ENCODE data around the gene ANKS1B.

ANKS1B gene

DNA sequence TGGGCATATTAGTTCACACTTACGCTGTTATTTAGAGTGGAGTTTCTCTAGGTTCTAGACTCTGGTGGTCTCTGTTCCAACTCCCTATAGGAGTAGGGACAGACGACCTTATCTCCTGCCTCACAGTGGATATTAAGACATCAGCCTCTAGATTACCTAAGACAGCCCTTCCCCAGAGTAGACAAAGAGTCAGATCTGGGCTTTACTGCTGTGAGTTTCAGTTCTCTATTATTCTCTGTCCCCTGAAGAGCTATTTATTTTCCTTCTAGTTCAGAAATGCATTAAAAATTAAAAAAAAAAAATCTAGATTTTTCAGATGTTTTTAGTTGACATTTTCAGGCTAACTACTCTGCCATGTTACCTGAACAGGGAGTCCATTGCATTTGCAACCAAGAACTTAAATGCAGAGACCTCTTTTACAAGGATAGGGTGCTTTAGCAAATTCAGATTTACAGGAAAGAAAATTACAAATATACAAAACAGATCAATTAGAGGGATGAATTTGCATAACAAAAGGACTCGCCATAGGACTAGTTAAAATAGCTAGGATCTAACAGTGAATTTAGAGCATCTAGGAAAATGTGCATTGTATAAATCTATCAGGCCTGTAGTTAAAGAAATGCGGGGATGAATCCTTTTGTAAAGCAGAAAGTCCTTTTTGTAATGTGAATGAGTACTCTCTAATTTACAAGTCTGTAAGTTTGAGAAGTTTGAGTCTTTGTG is 958.2 kb downstream of the ANKS1B start:
- no peaks in the 10 kb centered on the region for H3K27me3 ChIP-seq (replicated peaks; ENCODE audit: control insufficient read depth, insufficient read depth, low read length)
- peaks cover 5% of the 10 kb centered on the region for H3K4me1 ChIP-seq (ENCODE audit: control insufficient read depth, insufficient read depth, low read length)
- H3K36me3 ChIP-seq (ENCODE audit: control insufficient read depth, insufficient read depth, low read length, severe bottlenecking) = no peaks in the 10 kb centered on the region
- H3K9ac ChIP-seq (ENCODE audit: low read length) = no peak overlapping the region
- no peak overlapping the region for H3K4me3 ChIP-seq (ENCODE audit: low read length)
- no peak for DNase-seq (ENCODE audit: low read depth)
- no peaks in the 10 kb centered on the region for H3K9me3 ChIP-seq (ENCODE audit: control insufficient read depth, low read length)

DNA sequence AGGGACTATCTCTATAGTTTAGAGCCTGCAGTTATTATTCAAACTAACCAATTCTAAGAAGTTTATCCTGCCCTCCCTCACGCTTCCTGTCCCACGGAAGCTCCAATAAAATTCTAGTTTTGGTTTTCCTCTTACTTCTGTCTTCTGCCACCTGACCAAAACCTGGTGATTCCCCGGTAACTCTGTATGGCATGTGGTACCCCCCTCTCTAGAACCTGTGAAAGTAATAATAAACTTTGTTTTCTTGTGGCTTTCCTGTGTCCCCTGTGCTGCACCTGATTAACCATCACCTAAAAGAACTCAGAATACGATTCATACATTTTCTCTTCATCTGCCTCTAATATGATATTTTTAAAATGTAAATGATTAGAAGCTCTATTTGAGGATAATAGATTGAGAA is 959.9 kb downstream of the ANKS1B start:
- DNase-seq (ENCODE audit: low read depth) = no peak
- Histone ChIP-seq H3K27me3 (replicated peaks; ENCODE audit: control insufficient read depth, insufficient read depth, low read length) (no peaks in the 10 kb centered on the region), H3K4me1 (ENCODE audit: control insufficient read depth, insufficient read depth, low read length) (peaks cover 5% of the 10 kb centered on the region), H3K9me3 (ENCODE audit: control insufficient read depth, low read length) (no peaks in the 10 kb centered on the region), H3K9ac (ENCODE audit: low read length) (no peak overlapping the region), H3K36me3 (ENCODE audit: control insufficient read depth, insufficient read depth, low read length, severe bottlenecking) (no peaks in the 10 kb centered on the region), H3K4me3 (ENCODE audit: low read length) (no peak overlapping the region)

DNA sequence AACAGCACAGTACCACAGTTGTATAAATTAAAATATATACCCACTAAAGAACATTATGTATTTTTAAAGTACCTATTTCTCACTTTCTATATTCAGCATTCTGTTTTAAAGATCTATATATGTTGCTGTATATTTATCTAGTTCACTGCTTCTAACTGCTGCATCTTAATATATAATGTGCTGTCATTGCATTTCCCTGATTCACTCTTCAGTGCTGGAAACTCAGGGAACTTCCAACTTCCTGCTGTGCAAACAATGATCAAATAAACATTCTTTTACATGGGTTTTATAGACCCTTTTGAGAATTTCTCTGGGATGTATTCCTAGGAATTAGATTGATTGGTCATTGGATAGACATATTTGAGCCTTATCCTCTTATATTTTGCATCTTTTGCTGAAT is 960.5 kb downstream of the ANKS1B start:
- no peak overlapping the region for H3K9ac ChIP-seq (ENCODE audit: low read length)
- H3K4me3 ChIP-seq (ENCODE audit: low read length) = no peak overlapping the region
- no peaks in the 10 kb centered on the region for H3K36me3 ChIP-seq (ENCODE audit: control insufficient read depth, insufficient read depth, low read length, severe bottlenecking)
- peaks cover 5% of the 10 kb centered on the region for H3K4me1 ChIP-seq (ENCODE audit: control insufficient read depth, insufficient read depth, low read length)
- H3K9me3 ChIP-seq (ENCODE audit: control insufficient read depth, low read length) = no peaks in the 10 kb centered on the region
- no peaks in the 10 kb centered on the region for H3K27me3 ChIP-seq (replicated peaks; ENCODE audit: control insufficient read depth, insufficient read depth, low read length)
- no peak for DNase-seq (ENCODE audit: low read depth)

- H3K9me3 ChIP-seq (ENCODE audit: control insufficient read depth, low read length) = peaks cover 8% of the 10 kb centered on the region
- no peaks in the 10 kb centered on the region for H3K27me3 ChIP-seq (replicated peaks; ENCODE audit: control insufficient read depth, insufficient read depth, low read length)
- DNase-seq (ENCODE audit: low read depth) = no peak
- H3K4me1 ChIP-seq (ENCODE audit: control insufficient read depth, insufficient read depth, low read length) = no peaks in the 10 kb centered on the region
- H3K9ac ChIP-seq (ENCODE audit: low read length) = no peak overlapping the region
- no peak overlapping the region for H3K4me3 ChIP-seq (ENCODE audit: low read length)
- no peaks in the 10 kb centered on the region for H3K36me3 ChIP-seq (ENCODE audit: control insufficient read depth, insufficient read depth, low read length, severe bottlenecking)
Observed at GRCh38 chr12:99020871-99021270, 963.9 kb downstream of the ANKS1B start.

DNA sequence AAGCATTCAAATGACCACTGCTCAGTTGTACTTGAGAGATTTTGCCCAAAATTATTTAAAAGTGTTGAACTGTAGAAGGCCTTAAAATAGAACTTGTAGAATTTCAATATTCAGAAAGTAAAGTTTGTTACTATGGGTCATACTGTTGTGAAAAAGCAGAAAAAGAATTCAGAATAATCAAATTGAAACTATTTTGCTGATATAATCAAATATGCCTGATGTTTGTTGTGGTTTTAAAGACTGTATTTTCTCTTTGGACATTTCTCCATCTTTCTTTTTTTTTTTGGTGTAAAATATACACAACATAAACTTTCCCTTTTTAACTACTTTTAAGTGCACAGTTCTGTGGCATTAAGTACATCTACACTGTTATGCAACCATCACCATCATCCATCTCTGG is 964.9 kb downstream of the ANKS1B start:
- Histone ChIP-seq H3K9me3 (ENCODE audit: control insufficient read depth, low read length) (peaks cover 8% of the 10 kb centered on the region), H3K9ac (ENCODE audit: low read length) (no peak overlapping the region), H3K36me3 (ENCODE audit: control insufficient read depth, insufficient read depth, low read length, severe bottlenecking) (no peaks in the 10 kb centered on the region), H3K27me3 (replicated peaks; ENCODE audit: control insufficient read depth, insufficient read depth, low read length) (no peaks in the 10 kb centered on the region), H3K4me1 (ENCODE audit: control insufficient read depth, insufficient read depth, low read length) (no peaks in the 10 kb centered on the region), H3K4me3 (ENCODE audit: low read length) (no peak overlapping the region)
- DNase-seq (ENCODE audit: low read depth) = no peak

DNA sequence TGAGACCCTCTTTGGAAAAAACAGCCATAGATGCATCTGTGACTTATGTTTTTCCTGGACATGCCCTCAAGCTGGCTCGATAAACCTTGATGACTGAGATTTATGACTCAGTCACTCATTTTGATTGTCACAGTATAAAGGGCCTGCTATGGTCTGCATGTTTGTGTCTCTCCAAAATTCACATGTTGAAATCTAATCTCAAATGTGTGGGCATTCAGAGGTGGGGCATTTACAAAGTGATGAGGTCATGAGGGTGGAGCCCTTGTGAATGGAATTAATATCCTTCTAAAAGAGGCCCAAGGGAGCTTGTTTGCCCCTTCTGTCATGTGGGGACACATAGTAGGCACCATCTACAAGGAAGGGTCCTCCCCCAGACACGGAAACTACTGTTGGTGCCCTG is 966.8 kb downstream of the ANKS1B start:
- H3K9ac ChIP-seq (ENCODE audit: low read length) = no peak overlapping the region
- H3K4me3 ChIP-seq (ENCODE audit: low read length) = no peak overlapping the region
- H3K36me3 ChIP-seq (ENCODE audit: control insufficient read depth, insufficient read depth, low read length, severe bottlenecking) = no peaks in the 10 kb centered on the region
- no peaks in the 10 kb centered on the region for H3K4me1 ChIP-seq (ENCODE audit: control insufficient read depth, insufficient read depth, low read length)
- no peak for DNase-seq (ENCODE audit: low read depth)
- H3K27me3 ChIP-seq (replicated peaks; ENCODE audit: control insufficient read depth, insufficient read depth, low read length) = no peaks in the 10 kb centered on the region
- peaks cover 8% of the 10 kb centered on the region for H3K9me3 ChIP-seq (ENCODE audit: control insufficient read depth, low read length)

GRCh38 chr12:99009654-99010296 is 975.0 kb downstream of the ANKS1B start:
- Histone ChIP-seq H3K27me3 (replicated peaks; ENCODE audit: control insufficient read depth, insufficient read depth, low read length) (no peaks in the 10 kb centered on the region), H3K4me3 (ENCODE audit: low read length) (no peak overlapping the region), H3K4me1 (ENCODE audit: control insufficient read depth, insufficient read depth, low read length) (peaks cover 7% of the 10 kb centered on the region), H3K36me3 (ENCODE audit: control insufficient read depth, insufficient read depth, low read length, severe bottlenecking) (no peaks in the 10 kb centered on the region), H3K9me3 (ENCODE audit: control insufficient read depth, low read length) (no peaks in the 10 kb centered on the region), H3K9ac (ENCODE audit: low read length) (no peak overlapping the region)
- peak; percentile 25 for DNase-seq (ENCODE audit: low read depth)

- Histone ChIP-seq H3K36me3 (ENCODE audit: control insufficient read depth, insufficient read depth, low read length, severe bottlenecking) (no peaks in the 10 kb centered on the region), H3K9ac (ENCODE audit: low read length) (no peak overlapping the region), H3K4me1 (ENCODE audit: control insufficient read depth, insufficient read depth, low read length) (peaks cover 7% of the 10 kb centered on the region), H3K27me3 (replicated peaks; ENCODE audit: control insufficient read depth, insufficient read depth, low read length) (no peaks in the 10 kb centered on the region), H3K9me3 (ENCODE audit: control insufficient read depth, low read length) (no peaks in the 10 kb centered on the region), H3K4me3 (ENCODE audit: low read length) (no peak overlapping the region)
- DNase-seq (ENCODE audit: low read depth) = no peak
Observed at GRCh38 chr12:99005601-99006000, 979.1 kb downstream of the ANKS1B start.

- H3K9me3 ChIP-seq (ENCODE audit: control insufficient read depth, low read length) = no peaks in the 10 kb centered on the region
- H3K9ac ChIP-seq (ENCODE audit: low read length) = no peak overlapping the region
- peaks cover 3% of the 10 kb centered on the region for H3K4me1 ChIP-seq (ENCODE audit: control insufficient read depth, insufficient read depth, low read length)
- H3K4me3 ChIP-seq (ENCODE audit: low read length) = no peak overlapping the region
- no peaks in the 10 kb centered on the region for H3K36me3 ChIP-seq (ENCODE audit: control insufficient read depth, insufficient read depth, low read length, severe bottlenecking)
- no peak for DNase-seq (ENCODE audit: low read depth)
- H3K27me3 ChIP-seq (replicated peaks; ENCODE audit: control insufficient read depth, insufficient read depth, low read length) = no peaks in the 10 kb centered on the region
Observed at GRCh38 chr12:99004799-99005466, 979.8 kb downstream of the ANKS1B start.

DNA sequence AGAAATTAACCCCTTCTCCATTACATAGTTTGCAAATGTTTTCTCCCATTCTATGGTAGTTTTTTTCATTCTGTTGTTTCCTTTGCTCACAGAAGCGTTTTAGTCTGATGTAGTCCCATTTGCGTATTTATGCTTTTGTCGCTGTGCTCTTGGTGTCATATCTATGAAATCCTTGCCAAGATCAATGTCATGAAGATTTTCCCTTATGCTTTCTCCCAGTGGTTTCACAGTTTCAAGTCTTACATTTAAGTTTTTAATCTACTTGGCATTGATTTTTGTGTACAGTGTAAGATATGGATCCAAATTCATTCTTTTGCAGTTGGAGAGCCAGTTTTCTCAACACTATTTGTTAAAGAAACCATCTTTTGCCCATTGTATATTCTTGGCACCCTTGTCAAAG is 982.0 kb downstream of the ANKS1B start:
- H3K36me3 ChIP-seq (ENCODE audit: control insufficient read depth, insufficient read depth, low read length, severe bottlenecking) = no peaks in the 10 kb centered on the region
- H3K4me1 ChIP-seq (ENCODE audit: control insufficient read depth, insufficient read depth, low read length) = no peaks in the 10 kb centered on the region
- no peak overlapping the region for H3K9ac ChIP-seq (ENCODE audit: low read length)
- H3K9me3 ChIP-seq (ENCODE audit: control insufficient read depth, low read length) = no peaks in the 10 kb centered on the region
- no peak overlapping the region for H3K4me3 ChIP-seq (ENCODE audit: low read length)
- no peaks in the 10 kb centered on the region for H3K27me3 ChIP-seq (replicated peaks; ENCODE audit: control insufficient read depth, insufficient read depth, low read length)
- no peak for DNase-seq (ENCODE audit: low read depth)

DNA sequence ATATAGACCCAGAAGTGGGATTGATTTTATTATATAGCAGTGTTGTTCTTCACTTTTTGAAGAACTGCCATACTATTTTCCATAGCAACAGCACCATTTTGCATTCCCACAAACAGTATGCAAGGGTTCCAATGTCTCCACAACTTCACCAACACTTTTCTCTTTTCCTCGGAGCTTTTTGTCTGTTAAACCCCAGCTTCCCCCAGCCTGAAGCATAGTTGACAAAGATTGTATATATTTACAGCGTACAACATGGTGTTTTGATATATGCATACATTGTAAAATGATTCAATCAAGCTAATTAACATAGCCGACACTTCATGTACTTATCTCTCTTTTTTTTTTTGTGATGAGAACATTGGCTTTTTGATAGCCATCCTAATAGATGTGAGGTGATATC is 982.6 kb downstream of the ANKS1B start:
- Histone ChIP-seq H3K9ac (ENCODE audit: low read length) (no peak overlapping the region), H3K36me3 (ENCODE audit: control insufficient read depth, insufficient read depth, low read length, severe bottlenecking) (no peaks in the 10 kb centered on the region), H3K9me3 (ENCODE audit: control insufficient read depth, low read length) (no peaks in the 10 kb centered on the region), H3K4me3 (ENCODE audit: low read length) (no peak overlapping the region), H3K4me1 (ENCODE audit: control insufficient read depth, insufficient read depth, low read length) (no peaks in the 10 kb centered on the region), H3K27me3 (replicated peaks; ENCODE audit: control insufficient read depth, insufficient read depth, low read length) (no peaks in the 10 kb centered on the region)
- DNase-seq (ENCODE audit: low read depth) = no peak
